ENCODE data around the gene FBXO31. TPM values are rescaled to one million over a fixed set of nuclear protein-coding genes. Genes with fewer than 3 reads are reported as not detected.

The FBXO31 gene
- total and polyA plus RNA-seq, 3 experiments from 2014 or later, result 27.4 to 40.9 (median 35.6) TPM

GRCh38 chr16:87361916-87362619 lies 21.5 kb downstream of the FBXO31 start:
- Histone ChIP-seq H3K4me1 (ENCODE audit: insufficient read depth, low read length) (no peaks in the 10 kb centered on the region), H3K9me3 (ENCODE audit: low read length) (no peaks in the 10 kb centered on the region), H3K27me3 (ENCODE audit: insufficient read depth, low read length, poor library complexity, severe bottlenecking) (no peaks in the 10 kb centered on the region), H3K4me3 (ENCODE audit: low read length) (no peak overlapping the region), H3K27ac (ENCODE audit: low read depth, low read length) (no peak overlapping the region), H3K36me3 (ENCODE audit: insufficient read depth, low read length) (peaks cover 13% of the 10 kb centered on the region)
- Mint-ChIP-seq H3K27me3 (no peaks in the 10 kb centered on the region), H3K36me3 (peaks cover 0 to 78% (median 16%) of the 10 kb centered on the region in 3 donors), H3K4me1 (peaks cover 15 to 32% (median 26%) of the 10 kb centered on the region in 3 donors), H3K4me3 (no peak overlapping the region), H3K27ac (no peak overlapping the region), H3K9me3 (no peaks in the 10 kb centered on the region)
- no peak for DNase-seq
- CTCF ChIA-PET, result no interaction called here
- POLR2A ChIA-PET, result no interaction called here

- CTCF ChIA-PET, result interaction anchor here (1.4 kb wide), 1 partner anchor 37 kb away, joined by 5 read pairs; no protein-coding TSS in a partner anchor
These were observed 22.5 kb downstream of the FBXO31 start for GRCh38 chr16:87360862-87361610.

GRCh38 chr16:87359121-87359520 lies 24.5 kb downstream of the FBXO31 start:
- no peak overlapping the region for H3K4me3 ChIP-seq (ENCODE audit: low read length)
- peaks cover 13% of the 10 kb centered on the region for H3K36me3 ChIP-seq (ENCODE audit: insufficient read depth, low read length)
- H3K9me3 ChIP-seq (ENCODE audit: low read length), result no peaks in the 10 kb centered on the region
- peaks cover 0 to 80% (median 16%) of the 10 kb centered on the region in 3 donors for H3K36me3 Mint-ChIP-seq
- peak overlapping the region in 2 of 8 donors; percentile 12 to 28 for H3K27ac Mint-ChIP-seq
- no peaks in the 10 kb centered on the region for H3K27me3 ChIP-seq (ENCODE audit: insufficient read depth, low read length, poor library complexity, severe bottlenecking)
- peaks cover 5 to 7% (median 6%) of the 10 kb centered on the region in 3 donors for H3K4me1 Mint-ChIP-seq
- H3K9me3 Mint-ChIP-seq, result no peaks in the 10 kb centered on the region
- H3K27me3 Mint-ChIP-seq, result no peaks in the 10 kb centered on the region
- ChIA-PET POLR2A (no interaction called here), CTCF (no interaction called here)
- no peak for DNase-seq
- no peaks in the 10 kb centered on the region for H3K4me1 ChIP-seq (ENCODE audit: insufficient read depth, low read length)
- no peak overlapping the region for H3K27ac ChIP-seq (ENCODE audit: low read depth, low read length)
- H3K4me3 Mint-ChIP-seq, result no peak overlapping the region

More at GRCh38 chr16:87360862-87361610, 22.5 kb downstream of the FBXO31 start:
- Histone ChIP-seq H3K36me3 (ENCODE audit: insufficient read depth, low read length) (peaks cover 13% of the 10 kb centered on the region), H3K27ac (ENCODE audit: low read depth, low read length) (no peak overlapping the region), H3K9me3 (ENCODE audit: low read length) (no peaks in the 10 kb centered on the region), H3K27me3 (ENCODE audit: insufficient read depth, low read length, poor library complexity, severe bottlenecking) (no peaks in the 10 kb centered on the region), H3K4me1 (ENCODE audit: insufficient read depth, low read length) (no peaks in the 10 kb centered on the region), H3K4me3 (ENCODE audit: low read length) (no peak overlapping the region)
- no peak overlapping the region for H3K4me3 Mint-ChIP-seq
- H3K27ac Mint-ChIP-seq, result no peak overlapping the region
- H3K27me3 Mint-ChIP-seq, result no peaks in the 10 kb centered on the region
- H3K9me3 Mint-ChIP-seq, result no peaks in the 10 kb centered on the region
- peaks cover 0 to 82% (median 18%) of the 10 kb centered on the region in 3 donors for H3K36me3 Mint-ChIP-seq
- H3K4me1 Mint-ChIP-seq, result peaks cover 10 to 25% (median 20%) of the 10 kb centered on the region in 3 donors
- DNase-seq, result no peak
- POLR2A ChIA-PET, result no interaction called here

- Histone ChIP-seq H3K36me3 (ENCODE audit: insufficient read depth, low read length) (peaks cover 13% of the 10 kb centered on the region), H3K27ac (ENCODE audit: low read depth, low read length) (no peak overlapping the region), H3K9me3 (ENCODE audit: low read length) (no peaks in the 10 kb centered on the region), H3K4me3 (ENCODE audit: low read length) (no peak overlapping the region), H3K27me3 (ENCODE audit: insufficient read depth, low read length, poor library complexity, severe bottlenecking) (no peaks in the 10 kb centered on the region), H3K4me1 (ENCODE audit: insufficient read depth, low read length) (no peaks in the 10 kb centered on the region)
- Mint-ChIP-seq H3K4me3 (no peak overlapping the region), H3K27ac (peak overlapping the region in 2 of 8 donors; percentile 2 to 14), H3K36me3 (peaks cover 0 to 79% (median 16%) of the 10 kb centered on the region in 3 donors), H3K9me3 (no peaks in the 10 kb centered on the region), H3K4me1 (peaks cover 4 to 5% (median 5%) of the 10 kb centered on the region in 3 donors), H3K27me3 (no peaks in the 10 kb centered on the region)
- DNase-seq, result no peak
- CTCF ChIA-PET, result interaction anchor here (0.8 kb wide), 1 partner anchor 34 kb away, joined by 3 read pairs; no protein-coding TSS in a partner anchor
- POLR2A ChIA-PET, result no interaction called here
These were observed 24.9 kb downstream of the FBXO31 start for GRCh38 chr16:87358696-87359095.

- no peaks in the 10 kb centered on the region for H3K9me3 Mint-ChIP-seq
- DNase-seq, result no peak
- no peaks in the 10 kb centered on the region for H3K27me3 ChIP-seq (ENCODE audit: insufficient read depth, low read length, poor library complexity, severe bottlenecking)
- H3K4me1 ChIP-seq (ENCODE audit: insufficient read depth, low read length), result no peaks in the 10 kb centered on the region
- ChIA-PET CTCF (interaction anchor here (0.8 to 1.4 kb wide), 2 partner anchors 33 to 36 kb away, joined by 3 to 5 read pairs; no protein-coding TSS in a partner anchor), POLR2A (no interaction called here)
- no peak overlapping the region for H3K4me3 Mint-ChIP-seq
- H3K27me3 Mint-ChIP-seq, result no peaks in the 10 kb centered on the region
- H3K27ac ChIP-seq (ENCODE audit: low read depth, low read length), result no peak overlapping the region
- H3K27ac Mint-ChIP-seq, result peak overlapping the region in 2 of 8 donors; percentile 2 to 36
- H3K9me3 ChIP-seq (ENCODE audit: low read length), result no peaks in the 10 kb centered on the region
- H3K4me3 ChIP-seq (ENCODE audit: low read length), result no peak overlapping the region
- H3K4me1 Mint-ChIP-seq, result peaks cover 0 to 2% (median under 1%) of the 10 kb centered on the region in 3 donors
- peaks cover 13% of the 10 kb centered on the region for H3K36me3 ChIP-seq (ENCODE audit: insufficient read depth, low read length)
- peaks cover 0 to 74% (median 12%) of the 10 kb centered on the region in 3 donors for H3K36me3 Mint-ChIP-seq
These were observed 25.3 kb downstream of the FBXO31 start for GRCh38 chr16:87358250-87358649.

- H3K9me3 Mint-ChIP-seq, result no peaks in the 10 kb centered on the region
- ChIA-PET POLR2A (no interaction called here), CTCF (no interaction called here)
- peak overlapping the region in 2 of 8 donors; percentile 21 to 29 for H3K27ac Mint-ChIP-seq
- H3K4me3 Mint-ChIP-seq, result no peak overlapping the region
- Histone ChIP-seq H3K27me3 (ENCODE audit: insufficient read depth, low read length, poor library complexity, severe bottlenecking) (no peaks in the 10 kb centered on the region), H3K9me3 (ENCODE audit: low read length) (no peaks in the 10 kb centered on the region), H3K4me1 (ENCODE audit: insufficient read depth, low read length) (no peaks in the 10 kb centered on the region), H3K27ac (ENCODE audit: low read depth, low read length) (no peak overlapping the region), H3K4me3 (ENCODE audit: low read length) (no peak overlapping the region), H3K36me3 (ENCODE audit: insufficient read depth, low read length) (peaks cover 13% of the 10 kb centered on the region)
- no peaks in the 10 kb centered on the region for H3K27me3 Mint-ChIP-seq
- DNase-seq, result no peak
- peaks cover 0 to 2% (median 0%) of the 10 kb centered on the region in 3 donors for H3K4me1 Mint-ChIP-seq
- peaks cover 0 to 68% (median 12%) of the 10 kb centered on the region in 3 donors for H3K36me3 Mint-ChIP-seq
These were observed 27.1 kb downstream of the FBXO31 start for GRCh38 chr16:87356491-87356853.

GRCh38 chr16:87353613-87354012 lies 30.0 kb downstream of the FBXO31 start:
- POLR2A ChIA-PET, result no interaction called here
- no peaks in the 10 kb centered on the region for H3K4me1 ChIP-seq (ENCODE audit: insufficient read depth, low read length)

GRCh38 chr16:87352818-87353217 lies 30.8 kb downstream of the FBXO31 start:
- Histone ChIP-seq H3K27ac (ENCODE audit: low read depth, low read length) (no peak overlapping the region), H3K9me3 (ENCODE audit: low read length) (no peaks in the 10 kb centered on the region), H3K27me3 (ENCODE audit: insufficient read depth, low read length, poor library complexity, severe bottlenecking) (no peaks in the 10 kb centered on the region), H3K4me1 (ENCODE audit: insufficient read depth, low read length) (no peaks in the 10 kb centered on the region), H3K4me3 (ENCODE audit: low read length) (no peak overlapping the region), H3K36me3 (ENCODE audit: insufficient read depth, low read length) (peaks cover 5% of the 10 kb centered on the region)
- POLR2A ChIA-PET, result interaction anchor here (0.5 kb wide), 1 partner anchor 78 kb away, joined by 4 read pairs; no protein-coding TSS in a partner anchor
- no peak overlapping the region for H3K4me3 Mint-ChIP-seq
- H3K36me3 Mint-ChIP-seq, result peaks cover 0 to 58% (median 2%) of the 10 kb centered on the region in 3 donors
- no peaks in the 10 kb centered on the region for H3K9me3 Mint-ChIP-seq
- H3K4me1 Mint-ChIP-seq, result peaks cover 0 to 8% (median 7%) of the 10 kb centered on the region in 3 donors
- CTCF ChIA-PET, result no interaction called here
- DNase-seq, result no peak
- H3K27ac Mint-ChIP-seq, result peak overlapping the region in 1 of 8 donors; percentile 77
- H3K27me3 Mint-ChIP-seq, result no peaks in the 10 kb centered on the region

More at GRCh38 chr16:87353613-87354012, 30.0 kb downstream of the FBXO31 start:
- no peaks in the 10 kb centered on the region for H3K27me3 Mint-ChIP-seq
- no peak overlapping the region for H3K27ac ChIP-seq (ENCODE audit: low read depth, low read length)
- H3K4me3 ChIP-seq (ENCODE audit: low read length), result no peak overlapping the region
- no peak for DNase-seq
- no peak overlapping the region for H3K4me3 Mint-ChIP-seq
- CTCF ChIA-PET, result no interaction called here
- H3K27ac Mint-ChIP-seq, result no peak overlapping the region
- peaks cover 0 to 9% (median 8%) of the 10 kb centered on the region in 3 donors for H3K4me1 Mint-ChIP-seq
- no peaks in the 10 kb centered on the region for H3K9me3 ChIP-seq (ENCODE audit: low read length)
- H3K36me3 Mint-ChIP-seq, result peaks cover 0 to 60% (median 5%) of the 10 kb centered on the region in 3 donors
- H3K27me3 ChIP-seq (ENCODE audit: insufficient read depth, low read length, poor library complexity, severe bottlenecking), result no peaks in the 10 kb centered on the region
- no peaks in the 10 kb centered on the region for H3K9me3 Mint-ChIP-seq
- H3K36me3 ChIP-seq (ENCODE audit: insufficient read depth, low read length), result peaks cover 5% of the 10 kb centered on the region

All from CD8-positive, alpha-beta memory T cell (primary cell).